HG03159 (cell line): ENCODE data around the gene PLA2G6.
"Not testable (repeated sequence)": the region's sequence is repeated elsewhere in the genome, so short reads cannot be mapped to it uniquely, and the experiment has no call there.

Experiments used
- ATAC-seq: cut with Tn5 transposase; IDR thresholded peaks from one replicate; pipeline ENCODE4 v1.9.1; 2021; ENCODE audit warnings: mild to moderate bottlenecking, moderate library complexity; ENCODE audit not compliant: unreplicated experiment

The PLA2G6 gene

DNA sequence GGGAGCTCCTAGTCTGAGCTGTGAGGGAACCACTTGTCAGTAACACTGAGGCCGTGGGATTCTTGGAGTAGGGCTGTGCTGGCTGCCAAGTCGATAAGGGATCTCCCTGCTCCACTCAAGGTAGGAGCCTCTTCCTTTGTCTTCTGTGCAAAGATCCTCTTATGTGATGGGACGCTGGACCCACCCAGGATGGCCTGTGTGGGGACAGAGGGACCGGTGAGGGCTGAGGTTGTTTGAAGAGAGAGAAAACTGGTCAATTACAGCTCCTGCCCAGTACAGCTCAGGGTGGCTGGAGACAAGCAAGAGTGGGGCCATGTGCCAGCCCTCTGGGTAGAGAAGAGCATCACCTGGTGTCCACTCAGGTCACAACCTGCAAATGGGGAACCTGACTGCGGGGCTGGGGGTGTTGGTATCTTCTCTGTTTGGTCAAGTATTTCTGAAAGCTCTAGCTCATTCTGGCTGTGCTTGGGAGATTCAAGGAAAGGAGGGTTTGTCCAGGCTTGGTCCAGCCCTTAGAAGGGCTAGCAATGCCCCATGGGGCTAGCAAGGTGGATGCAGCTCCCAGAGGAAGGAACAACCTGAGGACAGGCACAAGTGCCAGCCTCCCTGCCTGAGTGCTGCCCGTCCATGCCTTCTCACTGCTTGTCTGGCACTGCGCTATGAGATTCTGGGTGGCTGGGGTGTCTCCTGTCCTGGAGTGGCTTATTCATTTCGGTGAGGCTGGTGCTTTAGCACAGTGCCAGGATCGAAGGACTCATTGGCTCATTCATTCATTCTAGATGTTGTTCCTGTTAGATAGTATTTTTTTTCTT is 43.5 kb downstream of the PLA2G6 start:
- ATAC-seq: no peak

DNA sequence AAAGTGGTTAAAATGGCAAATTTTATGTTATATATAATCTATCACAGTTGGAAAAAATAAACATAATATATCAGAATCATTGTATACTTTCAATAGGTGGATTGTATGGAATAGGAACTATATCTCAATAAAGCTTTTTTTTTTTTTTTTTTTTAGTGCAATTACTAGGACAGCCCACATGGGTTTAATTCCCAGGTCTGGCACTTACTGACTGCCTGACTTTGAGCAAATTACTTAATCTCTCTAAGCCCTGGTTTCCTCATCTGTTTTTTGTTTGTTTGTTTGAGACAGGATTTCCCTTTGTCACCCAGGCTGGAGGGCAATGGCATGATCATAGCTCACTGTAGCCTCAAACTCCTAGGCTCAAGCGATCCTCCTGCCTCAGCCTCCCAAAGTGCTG is 45.0 kb downstream of the PLA2G6 start:
- ATAC-seq: no peak

DNA sequence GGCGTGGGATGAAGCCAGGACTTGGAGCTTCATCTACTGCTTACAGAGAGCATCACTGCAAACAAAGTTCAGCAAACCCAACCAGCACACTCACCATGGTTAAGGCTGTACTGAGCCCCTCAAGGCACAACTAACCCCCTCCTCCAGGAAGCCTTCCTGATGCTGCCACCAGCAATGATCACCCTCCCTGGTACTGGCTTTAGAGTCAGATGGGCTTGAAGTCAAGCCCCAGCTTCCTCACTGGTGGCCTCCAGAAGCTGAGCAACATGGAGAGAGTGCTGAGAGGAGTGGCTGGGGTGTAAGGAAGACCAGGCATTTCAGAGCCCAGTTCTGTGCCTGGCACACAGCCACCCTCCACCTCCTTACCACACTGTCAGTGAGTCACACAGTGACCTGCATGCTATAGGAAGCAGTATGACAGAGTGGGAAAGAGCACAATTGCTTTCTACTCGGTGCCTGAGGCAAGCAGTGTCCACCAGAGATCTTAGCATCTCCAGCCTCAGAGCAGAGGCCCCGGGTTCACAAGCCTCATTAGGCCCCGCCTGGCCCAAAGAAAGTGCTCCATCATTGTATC is 46.4 kb downstream of the PLA2G6 start:
- ATAC-seq: no peak

DNA sequence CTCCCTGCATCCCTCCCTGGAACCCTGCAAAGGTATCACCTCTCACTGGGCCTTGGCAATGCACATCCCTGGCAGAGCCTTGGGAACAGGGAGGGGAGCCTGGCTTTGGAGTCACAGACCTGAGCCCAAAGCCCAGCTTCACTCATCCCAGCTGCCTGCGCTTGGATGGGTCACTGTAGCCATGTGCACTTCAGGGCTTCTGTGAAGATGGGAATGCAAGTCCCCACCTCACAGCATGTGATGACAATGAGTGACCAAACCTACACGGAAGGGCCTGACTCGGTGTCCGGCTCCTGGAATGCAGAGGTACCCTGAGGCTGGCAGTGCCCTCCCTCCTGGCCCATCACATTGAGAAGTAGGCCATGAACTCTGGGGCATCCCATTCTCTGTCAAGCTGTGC is 48.3 kb downstream of the PLA2G6 start:
- no peak for ATAC-seq

DNA sequence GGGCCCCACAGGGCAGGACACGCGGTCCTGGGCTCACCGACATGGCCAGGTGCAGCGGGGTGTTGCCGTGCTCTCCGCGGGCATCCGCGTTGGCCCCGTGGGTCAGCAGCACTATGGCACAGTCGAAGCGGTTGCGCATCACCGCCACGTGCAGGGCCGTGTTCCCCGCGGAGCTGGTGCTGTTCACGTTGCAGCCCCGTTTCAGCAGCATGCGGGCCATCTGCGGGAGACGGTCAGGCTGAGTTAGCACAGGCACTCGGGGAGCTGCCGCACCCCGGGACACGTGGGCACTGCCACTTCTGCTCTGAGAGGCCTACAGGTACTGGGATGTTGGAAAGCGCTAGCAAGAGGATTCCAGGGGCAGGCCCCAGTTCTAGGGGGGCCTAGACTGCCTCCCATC is 48.8 kb downstream of the PLA2G6 start:
- no peak for ATAC-seq

DNA sequence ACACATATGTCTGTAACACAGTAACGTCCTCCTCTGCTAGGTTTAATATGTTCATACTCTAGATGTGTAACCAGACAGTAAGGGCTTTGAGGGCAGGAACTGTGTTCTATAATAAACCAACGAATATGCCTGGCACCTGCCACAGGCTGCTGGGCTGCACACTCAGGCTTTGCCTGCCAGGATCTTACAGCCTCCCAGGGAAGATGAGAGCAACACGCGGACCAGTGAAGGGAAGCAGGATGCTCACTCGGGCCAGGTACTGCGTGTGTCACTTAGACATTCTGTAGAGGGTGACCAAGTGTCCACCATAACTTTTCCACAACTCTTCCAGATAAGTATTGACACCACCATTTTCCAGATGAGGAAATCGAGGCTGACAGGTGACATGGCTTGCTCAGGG is 49.5 kb downstream of the PLA2G6 start:
- no peak for ATAC-seq

DNA sequence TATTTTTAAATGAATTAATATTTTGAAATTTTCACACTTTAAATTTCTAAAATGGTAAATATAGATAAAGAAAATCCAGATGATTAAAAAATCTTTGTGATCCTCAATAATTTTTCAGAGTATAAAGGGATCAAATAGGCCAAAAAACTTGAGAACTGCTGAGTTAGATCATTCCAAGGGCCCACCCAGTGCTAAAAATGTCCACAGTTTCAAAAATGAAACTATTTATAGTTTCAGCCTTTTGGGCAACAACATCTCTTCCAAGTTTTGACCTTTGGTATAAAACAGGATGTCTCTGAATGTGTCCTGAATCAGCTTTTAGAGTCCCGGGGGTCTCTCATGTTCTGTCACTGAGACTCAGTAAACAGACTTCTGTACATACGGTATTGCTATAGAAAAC is 50.2 kb downstream of the PLA2G6 start:
- no peak for ATAC-seq

DNA sequence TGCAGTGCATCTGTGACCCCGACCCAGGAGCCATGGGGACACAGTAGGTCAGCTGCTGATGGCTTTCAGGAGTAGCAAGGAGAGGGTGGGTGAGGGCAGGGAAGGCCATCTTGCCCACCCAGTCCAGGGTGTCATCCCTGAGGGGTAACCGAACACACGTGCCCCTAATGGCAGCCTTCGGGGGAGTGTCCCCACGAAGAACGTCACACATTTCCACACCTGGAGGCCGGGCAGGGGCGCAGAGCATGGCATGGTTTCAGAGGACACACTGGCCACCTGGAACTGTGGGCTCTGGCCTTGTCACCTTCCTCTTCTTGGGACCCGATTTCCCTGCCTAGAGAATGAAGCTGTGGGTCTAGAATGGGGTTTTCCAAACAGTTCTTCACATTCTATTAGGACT is 51.8 kb downstream of the PLA2G6 start:
- ATAC-seq: no peak

DNA sequence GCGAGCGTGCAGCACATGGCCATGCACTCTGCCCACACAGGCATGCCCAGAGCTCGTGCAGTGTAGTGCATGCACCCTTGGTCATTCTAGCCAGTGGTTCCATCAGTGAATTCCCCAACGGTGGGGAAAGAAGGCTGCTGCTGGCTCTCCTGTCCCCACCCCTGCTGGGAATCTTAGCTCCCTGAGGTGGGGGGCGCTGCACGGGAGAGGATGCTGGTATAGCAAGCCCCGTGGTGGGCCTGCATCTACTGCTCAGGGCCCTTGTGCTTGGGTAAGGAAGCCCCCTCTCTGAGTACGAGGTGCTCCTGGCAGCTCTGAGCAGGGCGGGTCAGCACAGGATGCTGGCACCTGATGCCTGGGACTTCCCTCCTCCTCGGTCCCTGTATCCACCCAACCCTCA is 52.6 kb downstream of the PLA2G6 start:
- ATAC-seq: no peak

DNA sequence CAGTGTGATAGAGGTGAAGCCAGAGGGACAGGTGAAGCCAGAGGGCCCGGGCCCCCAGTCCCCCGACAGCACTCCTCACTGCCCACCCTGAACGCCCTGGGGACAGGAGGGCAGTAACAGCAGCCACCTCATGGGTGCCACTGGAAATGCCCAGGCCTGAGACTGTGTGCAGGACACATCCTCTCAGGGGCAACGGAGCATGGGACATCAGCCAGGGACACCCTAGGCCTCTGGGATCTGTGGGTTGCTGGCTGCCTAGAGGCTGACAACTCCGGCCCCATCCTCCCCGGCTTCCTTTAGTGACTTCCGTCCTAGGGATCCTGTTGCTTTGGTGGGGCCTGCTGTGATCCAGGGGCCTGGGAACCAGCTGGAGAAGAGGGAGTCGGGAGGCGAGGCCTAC is 53.8 kb downstream of the PLA2G6 start:
- no peak for ATAC-seq

DNA sequence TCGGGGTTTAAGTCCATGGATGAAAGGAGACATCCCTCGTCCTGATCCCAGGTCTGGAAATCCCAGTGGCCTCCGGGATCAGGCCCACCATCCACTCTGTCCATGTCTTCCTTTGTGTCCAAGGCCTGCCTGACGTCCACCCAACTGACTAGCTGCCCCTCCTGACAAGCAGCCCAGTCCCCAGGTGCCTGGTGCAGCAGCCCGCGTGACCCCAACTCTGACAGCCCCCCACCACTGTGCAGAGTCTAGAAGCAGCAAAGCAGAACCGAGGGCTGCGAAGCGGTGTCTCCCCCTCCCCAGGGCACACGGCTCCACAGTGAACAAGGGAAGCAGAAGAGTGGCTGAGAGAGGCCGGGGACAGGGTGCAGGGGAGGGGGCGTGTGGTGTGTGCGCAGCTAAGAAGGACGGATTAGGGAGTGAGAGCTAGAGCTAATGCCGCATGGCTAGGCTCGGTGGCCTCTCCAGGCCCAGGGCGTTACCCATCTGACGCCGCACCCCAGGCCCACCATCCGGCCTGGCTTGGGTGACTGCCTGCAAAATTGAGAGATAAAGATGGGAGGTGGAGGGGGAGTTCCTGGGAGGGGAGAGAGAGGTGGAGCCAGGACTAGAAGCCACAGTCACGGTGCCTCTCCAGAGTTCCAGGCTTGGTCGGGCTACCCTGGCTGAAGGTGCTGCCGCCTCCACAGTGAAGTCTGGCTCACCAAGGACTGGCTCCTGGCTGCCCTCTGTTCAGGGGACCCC is 54.5 kb downstream of the PLA2G6 start:
- ATAC-seq: no peak

DNA sequence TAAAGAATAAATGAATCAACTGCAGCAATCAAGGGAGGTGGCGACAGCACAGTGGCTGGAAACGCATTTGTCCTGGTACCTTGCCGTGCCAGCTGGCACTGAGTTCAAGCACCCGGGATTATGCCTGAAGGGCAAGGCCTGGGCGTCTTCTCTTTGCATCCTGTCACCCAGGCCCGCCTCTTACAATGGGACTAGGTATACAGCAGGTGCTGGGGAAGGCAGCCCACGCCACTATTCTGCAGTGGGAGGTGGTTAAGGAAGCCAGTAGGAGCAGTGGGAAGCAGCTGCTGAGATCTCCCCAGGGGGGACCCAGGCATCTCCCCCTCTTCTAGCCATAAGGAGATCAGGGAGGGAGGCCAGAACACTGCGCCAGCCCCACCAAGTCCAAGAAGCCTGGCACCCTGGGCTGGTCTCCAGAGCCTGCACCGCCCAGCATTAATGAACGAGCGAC is 55.9 kb downstream of the PLA2G6 start:
- no peak for ATAC-seq

DNA sequence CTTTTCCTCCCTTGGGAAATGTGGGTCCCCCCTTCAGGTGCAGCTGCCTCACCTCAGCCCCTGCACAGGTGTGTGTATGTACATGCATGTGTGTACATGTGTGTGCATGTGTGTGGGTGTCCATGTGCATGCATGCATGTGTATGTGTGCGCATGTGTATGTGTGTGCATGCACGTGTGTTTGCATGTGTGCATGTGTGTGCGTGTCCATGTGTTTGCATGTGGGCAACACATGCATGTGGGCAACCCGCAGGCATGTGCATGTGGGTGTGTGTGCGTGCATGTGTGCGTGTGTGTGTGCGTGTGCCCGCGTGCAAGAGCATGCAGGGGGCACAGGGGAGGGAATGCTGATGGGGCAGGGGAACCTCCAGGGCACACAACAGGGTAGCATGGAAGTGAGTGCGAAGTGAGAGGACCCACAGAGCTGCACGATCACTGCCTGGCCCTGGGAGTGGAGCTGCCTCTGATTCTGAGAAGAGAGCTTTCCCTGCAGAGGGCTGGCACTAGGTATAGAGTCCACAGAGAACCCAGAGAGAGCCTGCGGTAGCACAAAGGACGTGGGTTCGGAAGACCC is 56.5 kb downstream of the PLA2G6 start:
- ATAC-seq: no peak

DNA sequence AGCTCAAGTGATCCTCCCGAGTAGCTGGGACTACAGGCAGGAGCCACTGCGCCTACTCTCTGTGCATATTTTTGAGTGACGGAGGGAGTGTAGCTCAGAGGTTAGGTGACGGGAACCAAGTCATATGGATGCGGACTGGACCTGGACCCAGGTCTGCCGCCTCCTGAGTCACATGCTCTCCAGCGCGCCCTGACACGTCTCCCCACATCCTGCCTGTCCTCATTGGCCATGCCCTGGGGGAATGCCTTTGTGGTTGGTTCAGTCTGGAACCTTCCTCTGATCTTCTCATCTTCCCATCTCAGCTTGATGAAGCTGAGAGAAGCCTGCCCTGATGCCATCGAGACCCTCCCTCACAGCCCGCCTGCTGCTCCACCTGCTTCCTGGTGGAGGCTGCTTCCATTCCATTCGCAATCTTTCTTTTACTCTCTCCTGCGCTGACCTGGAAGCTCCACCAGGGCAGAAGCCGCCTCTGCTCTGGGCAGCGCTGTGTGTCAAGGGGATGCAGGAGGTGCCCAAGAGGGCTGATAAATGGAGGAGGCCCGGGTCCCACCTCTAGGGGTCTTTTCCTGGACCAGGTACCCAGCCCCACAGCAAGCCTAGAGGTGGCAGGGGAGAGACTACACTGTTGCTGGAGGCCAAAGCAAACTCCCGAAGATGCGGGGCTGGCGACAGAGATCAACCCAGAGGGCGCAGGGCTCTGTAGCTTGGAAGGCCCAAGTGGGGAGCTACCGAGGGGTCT is 57.2 kb downstream of the PLA2G6 start:
- no peak for ATAC-seq

DNA sequence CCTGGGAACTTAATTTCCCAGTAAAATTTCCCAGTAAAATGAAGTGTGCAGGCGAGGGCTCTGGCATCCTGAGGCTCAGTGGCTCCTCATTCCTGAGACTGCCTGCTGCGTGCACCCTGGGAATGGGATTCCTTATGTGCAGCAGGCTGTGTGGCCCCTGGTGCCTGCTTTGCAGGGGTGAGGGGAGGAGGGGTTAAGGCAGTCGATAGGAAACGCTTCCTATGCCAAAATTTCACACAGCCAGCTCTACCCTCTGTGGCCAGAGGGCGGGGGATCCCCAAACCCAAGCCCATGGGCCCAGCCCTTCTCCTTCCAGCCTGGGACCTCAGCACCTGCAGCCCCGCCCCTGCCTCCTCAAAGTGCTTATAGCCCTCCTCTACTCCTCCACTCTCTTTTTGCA is 59.0 kb downstream of the PLA2G6 start:
- ATAC-seq: no peak

DNA sequence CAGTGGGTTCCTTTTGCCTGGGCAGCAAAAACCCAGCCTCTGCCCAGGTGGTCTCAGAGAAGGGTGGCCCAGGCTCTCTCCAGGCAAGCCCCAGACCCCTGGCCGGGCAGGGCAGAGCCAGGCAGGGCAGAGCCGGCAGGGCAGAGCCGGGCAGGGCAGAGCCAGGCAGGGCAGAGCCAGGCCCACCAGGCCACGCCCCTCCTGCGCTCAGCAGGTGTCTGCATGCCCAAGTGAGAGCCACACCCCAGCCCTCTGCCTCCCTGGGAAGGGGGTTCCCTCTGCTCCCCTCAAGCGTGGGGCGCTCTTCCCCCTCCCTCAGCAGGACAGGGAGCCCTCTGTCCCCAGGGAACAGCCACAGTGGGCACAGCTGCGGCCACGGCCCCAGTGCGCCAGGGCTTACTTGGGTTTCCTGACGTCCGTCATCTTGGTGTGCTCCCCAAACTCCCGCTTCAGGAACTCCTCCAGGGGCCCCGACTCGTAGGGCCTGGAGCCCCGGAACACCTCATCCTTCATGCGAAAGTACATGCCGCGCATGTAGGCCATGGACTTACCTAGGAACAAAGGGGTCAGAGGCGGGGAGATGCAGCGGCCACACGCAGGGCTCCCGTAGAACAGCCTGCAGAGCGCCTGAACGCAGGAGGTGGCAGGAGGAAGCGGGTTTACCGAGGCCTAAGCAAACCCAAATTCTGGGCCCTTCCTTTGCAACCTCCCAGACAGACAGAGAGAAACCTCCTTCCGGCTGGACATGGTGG is 61.1 kb downstream of the PLA2G6 start:
- ATAC-seq: no peak

DNA sequence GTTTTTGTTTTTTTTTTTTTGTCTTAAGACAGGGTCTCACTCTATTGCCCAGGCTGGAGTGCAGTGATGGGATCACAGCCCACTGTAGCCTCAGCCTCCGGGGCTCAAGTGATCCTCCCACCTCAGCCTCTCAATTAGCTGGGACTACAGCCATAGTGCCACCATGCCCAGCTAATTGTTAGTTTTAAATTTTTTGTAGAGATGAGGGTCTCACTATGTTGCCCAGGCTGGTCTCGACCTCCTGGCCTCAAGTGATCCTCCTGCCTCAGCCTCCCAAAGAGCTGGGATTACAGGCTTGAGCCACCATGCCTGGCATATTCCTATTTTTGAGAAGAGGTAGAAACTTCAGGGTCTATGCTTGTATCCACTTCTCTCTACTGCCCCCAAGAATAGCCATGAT is 62.9 kb downstream of the PLA2G6 start:
- not testable (repeated sequence) for ATAC-seq

DNA sequence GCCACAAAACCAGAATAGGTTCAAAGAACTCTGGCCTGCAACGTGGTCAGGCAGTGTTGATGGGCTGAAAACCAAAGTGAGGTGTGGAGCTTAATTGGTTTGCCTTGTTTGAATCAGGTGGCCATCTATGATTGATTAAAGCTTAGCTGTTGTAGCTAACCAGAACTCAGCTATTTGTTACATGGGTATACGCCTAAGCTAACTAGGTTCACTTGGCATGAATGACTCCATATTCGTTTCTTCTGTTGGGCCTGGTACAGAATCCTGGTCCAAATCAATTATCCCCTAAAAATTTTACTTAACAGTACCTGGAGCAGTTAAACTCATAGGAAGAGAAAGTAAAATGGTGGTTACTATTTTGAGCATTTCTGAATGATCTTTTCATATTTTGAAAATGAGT is 63.4 kb downstream of the PLA2G6 start:
- no peak for ATAC-seq

DNA sequence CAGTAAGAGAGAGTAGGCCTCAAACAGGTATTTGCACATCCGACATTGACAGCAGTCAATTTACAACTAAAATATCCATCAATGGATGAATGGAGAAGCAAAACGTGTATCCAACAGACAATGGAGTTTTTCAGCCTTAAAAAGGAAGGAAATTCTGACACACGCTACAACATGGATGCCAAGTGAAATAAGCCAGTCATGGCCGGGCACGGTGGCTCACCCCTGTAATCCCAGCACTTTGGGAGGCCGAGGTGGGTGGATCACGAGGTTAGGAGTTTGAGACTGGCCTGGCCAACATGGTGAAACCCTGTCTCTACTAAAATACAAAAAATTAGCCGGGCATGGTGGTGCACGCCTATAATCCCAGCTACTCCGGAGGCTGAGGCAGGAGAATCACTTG is 64.1 kb downstream of the PLA2G6 start:
- ATAC-seq: not testable (repeated sequence)
